Occipital lobe (tissue), 2 donors: ENCODE results near the gene PASK. TPM values are rescaled to one million over a fixed set of nuclear protein-coding genes. Genes with fewer than 3 reads are reported as not detected.

Source experiments
- DNase-seq: peaks from one replicate; lab custom pipeline; 2025; lab: John Stamatoyannopoulos, UW
- total RNA-seq: library from RNA; depleted of rRNA; stranded (reverse); fragments of >200 nt; gene quantifications from one replicate; pipeline ENCODE4 v1.2.3, GENCODE V29; 2014

PASK gene
- total RNA-seq, 1 donor from 2014 or later, result 11.9 TPM

DNA sequence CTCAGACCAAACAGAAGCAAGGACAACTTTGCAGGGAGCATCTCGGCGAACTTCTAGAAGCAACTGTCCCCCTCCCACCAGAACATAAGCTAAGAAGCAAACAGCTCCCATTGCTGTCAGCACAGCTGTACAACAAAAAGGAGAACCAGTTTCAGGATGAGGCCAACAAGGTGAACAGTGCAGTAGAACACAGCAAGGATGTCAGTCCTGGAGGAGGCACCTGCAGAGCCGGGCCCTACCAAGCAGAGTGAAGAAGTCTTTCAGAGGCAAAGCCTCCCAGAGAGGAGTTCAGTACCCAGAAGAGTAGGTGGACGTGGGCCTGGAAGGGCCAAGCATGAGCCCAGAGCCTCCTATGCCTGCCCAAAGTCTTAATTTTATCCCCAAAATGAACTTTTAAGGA is 1.0 kb downstream of the PASK start:
- no peak for DNase-seq

- no peak for DNase-seq
Observed at GRCh38 chr2:241147336-241147735, 1.9 kb downstream of the PASK start.

GRCh38 chr2:241146286-241146685 is 3.0 kb downstream of the PASK start:
- DNase-seq, result no peak

- DNase-seq, result no peak
Observed at GRCh38 chr2:241142593-241142992, 6.7 kb downstream of the PASK start.

GRCh38 chr2:241142063-241142462 is 7.2 kb downstream of the PASK start:
- no peak for DNase-seq

- no peak for DNase-seq
Observed at GRCh38 chr2:241141214-241141770, 8.0 kb downstream of the PASK start.

GRCh38 chr2:241140445-241140840 is 8.8 kb downstream of the PASK start:
- DNase-seq, result no peak

GRCh38 chr2:241139531-241140444 is 9.5 kb downstream of the PASK start:
- no peak for DNase-seq

GRCh38 chr2:241138471-241138870 is 10.8 kb downstream of the PASK start:
- no peak for DNase-seq

GRCh38 chr2:241137276-241138190 is 11.7 kb downstream of the PASK start:
- DNase-seq, result no peak

- no peak for DNase-seq
Observed at GRCh38 chr2:241136661-241137260, 12.5 kb downstream of the PASK start.

GRCh38 chr2:241136191-241136590 is 13.1 kb downstream of the PASK start:
- DNase-seq, result no peak

GRCh38 chr2:241135737-241136136 is 13.5 kb downstream of the PASK start:
- no peak for DNase-seq

GRCh38 chr2:241134711-241135110 is 14.6 kb downstream of the PASK start:
- DNase-seq, result no peak

DNA sequence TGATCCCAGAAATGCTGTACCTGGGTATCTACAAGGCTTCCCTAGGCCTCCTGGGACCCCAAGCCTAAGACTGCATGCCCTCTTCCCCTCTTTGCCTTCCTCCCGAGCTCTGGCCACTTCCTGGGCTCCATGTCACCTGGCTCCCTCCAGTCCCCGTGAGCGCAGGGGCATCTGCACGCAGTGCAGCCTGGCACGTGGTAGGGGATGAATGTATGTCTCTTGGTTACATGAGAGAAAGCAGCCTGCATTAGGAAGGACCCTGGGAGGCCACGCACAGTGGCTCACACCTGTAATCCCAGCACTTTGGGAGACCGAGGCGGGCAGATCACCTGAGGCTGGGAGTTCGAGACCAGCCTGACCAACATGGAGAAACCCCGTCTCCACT is 15.8 kb downstream of the PASK start:
- DNase-seq, result no peak

GRCh38 chr2:241132538-241133435 is 16.5 kb downstream of the PASK start:
- no peak for DNase-seq

DNA sequence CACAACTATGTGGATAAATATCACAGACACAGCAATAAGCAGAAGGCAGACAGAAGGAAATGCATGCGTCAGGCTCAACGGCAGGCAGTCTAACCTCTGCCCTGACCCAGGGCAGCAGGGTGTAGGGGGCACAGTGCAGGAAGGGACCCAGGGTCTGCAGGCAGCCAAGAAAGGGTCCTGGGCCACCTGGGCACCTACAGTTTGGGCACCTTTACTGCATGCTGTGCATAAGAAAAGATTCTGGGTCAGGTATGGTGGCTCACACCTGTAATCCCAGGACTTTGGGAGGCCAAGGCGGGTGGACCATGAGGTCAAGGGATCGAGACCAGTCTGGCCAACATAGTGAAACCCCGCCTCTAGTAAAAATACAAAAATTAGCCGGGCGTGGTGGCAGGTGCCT is 17.7 kb downstream of the PASK start:
- no peak for DNase-seq

DNA sequence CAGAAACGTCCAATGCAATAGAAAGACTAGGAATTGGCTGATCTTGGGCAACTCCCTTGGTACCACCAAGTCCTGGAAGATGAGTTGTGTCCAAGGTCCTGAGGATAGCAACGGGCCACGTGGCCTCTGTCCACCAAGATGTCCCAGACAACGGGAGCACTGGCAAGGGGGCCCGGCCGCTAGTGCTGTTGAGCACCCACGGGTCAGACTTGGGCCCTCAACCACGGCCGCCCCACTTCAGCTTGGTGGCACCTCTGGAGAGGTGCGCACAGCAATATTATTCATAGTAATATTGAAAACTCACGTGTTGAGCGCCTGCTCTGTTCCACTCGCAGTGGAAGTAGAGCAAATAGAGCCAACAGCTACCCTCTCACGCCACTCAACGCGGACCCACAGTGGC is 19.0 kb downstream of the PASK start:
- DNase-seq, result no peak

- no peak for DNase-seq
Observed at GRCh38 chr2:241129086-241129871, 20.0 kb downstream of the PASK start.

- no peak for DNase-seq
Observed at GRCh38 chr2:241128266-241128665, 21.0 kb downstream of the PASK start.
